ENCODE results near the gene FERMT2.
A peak's percentile ranks its signal among the peaks of the same experiment; 100 is the strongest.
"Not testable (repeated sequence)": the region's sequence is repeated elsewhere in the genome, so short reads cannot be mapped to it uniquely, and the experiment has no call there.

Gene FERMT2

DNA sequence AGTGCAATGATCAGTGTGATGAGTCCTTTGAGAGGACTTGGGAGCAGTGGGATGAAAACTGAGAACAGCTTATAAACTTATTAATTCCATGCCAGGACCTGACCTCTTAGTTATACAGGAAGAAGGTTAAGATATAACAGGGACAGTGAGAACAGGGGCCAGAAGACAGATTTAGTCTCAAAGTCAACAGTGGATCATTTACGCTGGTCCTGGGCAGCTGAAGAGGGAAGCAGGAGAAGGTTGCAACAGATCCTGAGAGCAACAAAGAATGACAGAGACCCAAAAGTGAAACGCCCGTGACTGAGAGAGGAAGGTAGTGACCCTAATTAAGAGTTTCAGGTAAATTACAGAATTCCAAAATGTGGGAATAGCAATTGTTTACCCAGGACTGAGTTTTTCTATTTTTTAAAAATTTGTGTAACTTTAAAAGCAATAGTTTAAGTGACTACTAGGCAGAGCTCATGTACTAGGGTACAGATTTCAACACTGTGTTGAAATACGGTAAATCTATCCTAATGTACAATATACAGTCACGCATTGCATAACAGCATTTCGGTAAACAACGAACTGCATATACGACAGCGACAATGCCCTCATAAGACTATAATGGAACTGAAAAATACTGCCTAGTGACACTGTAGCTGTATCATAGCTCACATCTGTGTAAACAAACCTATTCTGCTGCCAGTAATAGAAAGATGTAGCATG, 81.8 kb downstream of the FERMT2 start:
- DNase-seq (ENCODE audit: low read depth, low spot score): no peak
- in situ Hi-C loops (cut with HindIII; ENCODE audit: low sequenced_read_pairs): no loop called here
- no peak overlapping the region for H3K4me3 ChIP-seq (ENCODE audit: low read depth, low read length)
- TF ChIP-seq, protein P1, sequence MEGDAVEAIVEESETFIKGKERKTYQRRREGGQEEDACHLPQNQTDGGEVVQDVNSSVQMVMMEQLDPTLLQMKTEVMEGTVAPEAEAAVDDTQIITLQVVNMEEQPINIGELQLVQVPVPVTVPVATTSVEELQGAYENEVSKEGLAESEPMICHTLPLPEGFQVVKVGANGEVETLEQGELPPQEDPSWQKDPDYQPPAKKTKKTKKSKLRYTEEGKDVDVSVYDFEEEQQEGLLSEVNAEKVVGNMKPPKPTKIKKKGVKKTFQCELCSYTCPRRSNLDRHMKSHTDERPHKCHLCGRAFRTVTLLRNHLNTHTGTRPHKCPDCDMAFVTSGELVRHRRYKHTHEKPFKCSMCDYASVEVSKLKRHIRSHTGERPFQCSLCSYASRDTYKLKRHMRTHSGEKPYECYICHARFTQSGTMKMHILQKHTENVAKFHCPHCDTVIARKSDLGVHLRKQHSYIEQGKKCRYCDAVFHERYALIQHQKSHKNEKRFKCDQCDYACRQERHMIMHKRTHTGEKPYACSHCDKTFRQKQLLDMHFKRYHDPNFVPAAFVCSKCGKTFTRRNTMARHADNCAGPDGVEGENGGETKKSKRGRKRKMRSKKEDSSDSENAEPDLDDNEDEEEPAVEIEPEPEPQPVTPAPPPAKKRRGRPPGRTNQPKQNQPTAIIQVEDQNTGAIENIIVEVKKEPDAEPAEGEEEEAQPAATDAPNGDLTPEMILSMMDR (IDR thresholded peaks at IDR 0.05; ENCODE audit: low read depth, low read length): no peak

DNA sequence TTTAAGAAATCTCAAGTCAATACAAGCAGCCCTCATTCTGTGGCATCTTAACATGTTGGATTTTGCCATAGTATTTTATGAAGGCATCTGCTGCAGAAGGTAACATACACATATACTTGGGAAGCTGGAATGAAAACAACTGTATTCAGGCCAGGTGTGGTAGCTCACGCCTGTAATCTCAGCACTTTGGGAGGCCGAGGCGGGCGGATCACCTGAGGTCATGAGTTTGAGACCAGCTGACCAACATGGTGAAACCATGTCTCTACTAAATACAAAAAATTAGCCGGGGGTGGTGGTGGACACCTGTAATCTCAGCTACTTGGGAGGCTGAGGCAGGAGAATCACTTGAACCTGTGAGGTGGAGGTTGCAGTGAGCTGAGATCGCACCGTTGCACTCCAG, 86.0 kb downstream of the FERMT2 start:
- DNase-seq (ENCODE audit: low read depth, low spot score); H3K4me3 ChIP-seq (ENCODE audit: low read depth, low read length); in situ Hi-C loops (cut with HindIII; ENCODE audit: low sequenced_read_pairs): not testable (repeated sequence)

DNA sequence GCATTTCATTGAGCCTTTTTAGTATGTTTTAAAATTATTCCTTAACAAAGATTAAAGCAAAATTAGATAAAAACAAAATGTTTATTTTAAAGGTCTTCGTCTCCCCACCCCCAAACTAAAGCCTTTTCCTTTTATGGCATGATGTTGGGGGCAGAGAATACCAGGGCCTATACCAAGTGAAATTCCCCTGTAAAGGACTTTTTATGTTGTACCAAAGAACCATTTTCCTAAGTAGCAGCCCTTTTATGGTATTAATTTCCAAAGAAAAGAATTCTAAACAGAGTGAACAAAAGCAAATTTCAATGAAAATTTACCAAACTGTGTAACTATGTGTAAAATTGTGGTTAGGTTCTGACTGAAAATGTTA, 87.5 kb downstream of the FERMT2 start:
- no peak for DNase-seq (ENCODE audit: low read depth, low spot score)
- TF ChIP-seq, protein P1 (IDR thresholded peaks at IDR 0.05; ENCODE audit: low read depth, low read length): no peak
- no peak overlapping the region for H3K4me3 ChIP-seq (ENCODE audit: low read depth, low read length)
- in situ Hi-C loops (cut with HindIII; ENCODE audit: low sequenced_read_pairs): no loop called here

DNA sequence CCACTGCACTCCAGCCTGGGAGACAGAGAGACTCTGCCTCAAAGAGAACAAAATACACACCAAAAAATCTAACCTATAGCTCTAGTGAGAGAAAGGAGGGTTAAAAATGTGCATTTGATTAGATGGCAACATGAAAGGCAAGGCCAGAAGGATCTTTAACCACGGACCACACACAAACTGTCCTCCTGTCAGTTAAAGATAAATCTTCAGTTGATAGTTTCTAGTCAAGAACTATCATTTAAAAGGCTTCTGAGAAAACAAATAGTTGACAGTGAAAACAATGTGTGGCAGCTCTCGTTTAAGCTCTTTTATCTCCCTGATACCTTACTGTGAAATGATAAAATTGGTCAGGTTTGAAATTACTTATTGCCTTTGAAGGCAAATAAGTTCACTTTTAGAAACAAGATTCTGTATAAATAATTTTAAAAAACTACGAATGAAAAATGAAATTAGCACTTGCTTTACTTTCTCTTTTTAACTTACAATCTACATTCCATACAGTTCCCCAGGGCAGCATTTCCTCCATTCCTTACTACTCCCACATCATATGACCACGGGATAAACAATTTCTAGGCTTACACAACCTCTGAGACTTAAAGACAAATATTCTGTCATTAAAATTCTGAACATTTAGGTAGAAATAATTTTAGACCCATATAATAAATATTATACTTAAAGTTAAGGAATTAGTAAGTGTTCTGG, 88.1 kb downstream of the FERMT2 start:
- TF ChIP-seq, protein P1 (IDR thresholded peaks at IDR 0.05; ENCODE audit: low read depth, low read length): no peak
- peak; percentile 62 for DNase-seq (ENCODE audit: low read depth, low spot score)
- in situ Hi-C loops (cut with HindIII; ENCODE audit: low sequenced_read_pairs): no loop called here
- no peak overlapping the region for H3K4me3 ChIP-seq (ENCODE audit: low read depth, low read length)

DNA sequence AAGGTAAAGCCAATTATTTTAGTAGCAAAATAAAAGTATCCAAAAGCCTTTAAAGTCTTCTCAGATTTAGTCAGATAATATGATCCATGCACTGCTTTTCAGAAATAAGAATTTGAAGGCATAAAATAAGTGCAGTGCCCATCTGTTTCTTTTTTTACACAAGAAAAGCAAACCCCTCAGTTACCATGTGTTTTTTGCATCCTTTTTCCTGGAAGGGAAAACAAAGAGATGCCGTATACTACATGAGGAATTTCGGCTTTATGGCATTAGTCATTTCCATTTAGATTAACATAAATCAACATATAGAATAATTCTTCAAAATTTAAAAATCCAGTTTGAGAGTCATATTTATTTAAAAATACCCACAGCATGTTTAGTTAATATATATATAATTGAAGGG, 89.4 kb downstream of the FERMT2 start:
- no peak overlapping the region for H3K4me3 ChIP-seq (ENCODE audit: low read depth, low read length)
- TF ChIP-seq, protein P1 (IDR thresholded peaks at IDR 0.05; ENCODE audit: low read depth, low read length): no peak
- no peak for DNase-seq (ENCODE audit: low read depth, low spot score)
- in situ Hi-C loops (cut with HindIII; ENCODE audit: low sequenced_read_pairs): no loop called here

DNA sequence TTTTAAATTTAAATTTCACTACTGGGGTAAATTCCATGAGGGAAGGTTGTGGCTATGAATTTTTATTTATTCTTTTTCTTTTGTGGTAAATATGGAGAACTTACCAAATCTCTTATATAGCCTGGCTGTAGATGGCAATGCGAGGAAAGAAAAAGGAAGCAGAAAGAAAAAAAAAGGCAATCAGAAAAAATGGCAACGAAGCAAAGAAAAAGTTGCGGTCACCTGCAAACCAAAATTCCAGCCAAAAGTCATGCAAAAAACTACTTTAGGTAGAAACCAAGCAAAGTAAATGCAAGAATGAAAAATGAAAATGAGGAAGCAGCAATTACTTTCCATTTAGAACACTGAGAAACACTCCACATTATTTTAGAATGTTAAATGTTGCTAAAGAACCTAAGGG, 89.9 kb downstream of the FERMT2 start:
- no peak overlapping the region for H3K4me3 ChIP-seq (ENCODE audit: low read depth, low read length)
- no peak for DNase-seq (ENCODE audit: low read depth, low spot score)
- in situ Hi-C loops (cut with HindIII; ENCODE audit: low sequenced_read_pairs): no loop called here
- TF ChIP-seq, protein P1 (IDR thresholded peaks at IDR 0.05; ENCODE audit: low read depth, low read length): no peak

DNA sequence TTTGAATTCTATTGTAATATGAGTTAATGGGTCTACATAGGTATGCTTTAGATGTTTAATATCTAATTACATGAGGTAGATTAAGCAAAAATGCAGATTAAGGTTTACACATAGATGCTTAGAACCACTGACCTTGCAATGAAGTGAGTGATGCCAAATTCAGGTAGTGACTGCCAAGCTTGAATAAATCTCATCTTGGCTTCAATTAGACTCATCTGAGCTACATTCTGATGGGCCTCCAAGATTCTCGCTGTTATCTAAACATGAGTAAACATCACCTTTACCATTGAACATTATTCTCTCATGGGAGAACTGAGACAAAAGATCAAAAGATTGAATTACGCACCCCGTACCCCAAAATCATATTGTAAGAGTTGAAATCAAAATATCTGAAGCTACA, 90.6 kb downstream of the FERMT2 start:
- DNase-seq (ENCODE audit: low read depth, low spot score): no peak
- TF ChIP-seq, protein P1 (IDR thresholded peaks at IDR 0.05; ENCODE audit: low read depth, low read length): no peak
- in situ Hi-C loops (cut with HindIII; ENCODE audit: low sequenced_read_pairs): no loop called here
- H3K4me3 ChIP-seq (ENCODE audit: low read depth, low read length): no peak overlapping the region
